Muscle layer of colon (tissue), 2 donors: ENCODE data around the gene AMPH.
"Not testable (repeated sequence)": the region's sequence is repeated elsewhere in the genome, so short reads cannot be mapped to it uniquely, and the experiment has no call there.

ENCODE experiments used
- H3K27ac ChIP-seq: one replicate; pipeline ENCODE4 v1.7.0; 2013; ENCODE audit warnings: low read depth, mild to moderate bottlenecking, low read length, moderate library complexity
- H3K27me3 ChIP-seq, 2 donors: one replicate each; pipeline ENCODE4 v1.7.0; 2013; ENCODE audit warnings: low read length in 2 of 2, mild to moderate bottlenecking in 2 of 2; ENCODE audit not compliant: insufficient read depth in 2 of 2, control insufficient read depth in 1 of 2
- H3K36me3 ChIP-seq: one replicate; pipeline ENCODE4 v1.7.0; 2013; ENCODE audit warnings: mild to moderate bottlenecking, low read length; ENCODE audit not compliant: insufficient read depth
- H3K4me1 ChIP-seq: one replicate; pipeline ENCODE4 v1.7.0; 2013; ENCODE audit warnings: mild to moderate bottlenecking, low read length; ENCODE audit not compliant: insufficient read depth
- H3K4me3 ChIP-seq, 2 donors: one replicate each; pipeline ENCODE4 v1.7.0; 2013; ENCODE audit warnings: low read length in 2 of 2, low read depth in 1 of 2, mild to moderate bottlenecking in 1 of 2, moderate library complexity in 1 of 2
- H3K9ac ChIP-seq: one replicate; pipeline ENCODE4 v1.7.0; 2013; ENCODE audit warnings: low read length
- H3K9me3 ChIP-seq: one replicate; pipeline ENCODE4 v1.7.0; 2013; ENCODE audit warnings: mild to moderate bottlenecking, low read length
- donor health status: abdominal sarcoma.
- donor health status: Adenocarcinoma of cecum.

The AMPH gene

DNA sequence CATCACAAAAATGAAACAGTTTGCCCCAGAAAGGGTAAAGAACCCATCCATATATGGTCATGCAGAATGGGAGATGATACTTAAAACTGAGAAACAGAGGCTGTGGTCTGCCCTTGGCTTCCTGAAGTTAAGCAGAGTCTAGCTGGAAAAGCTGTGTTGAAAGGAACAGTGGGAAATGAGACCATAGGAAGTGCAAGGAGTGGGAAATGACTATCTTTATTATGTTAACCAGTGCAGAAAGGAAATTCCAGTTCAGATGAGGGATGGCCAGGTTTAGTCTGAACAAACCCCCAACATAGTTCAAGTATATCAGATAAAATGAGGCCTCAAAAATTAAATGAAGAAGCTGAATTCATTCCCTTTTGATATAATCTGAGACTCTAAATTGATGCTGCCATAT, 245.5 kb downstream of the AMPH start:
- no peaks in the 10 kb centered on the region for H3K36me3 ChIP-seq
- no peak overlapping the region for H3K27ac ChIP-seq
- no peaks in the 10 kb centered on the region for H3K27me3 ChIP-seq
- no peak overlapping the region for H3K4me3 ChIP-seq
- no peak overlapping the region for H3K9ac ChIP-seq
- no peaks in the 10 kb centered on the region for H3K9me3 ChIP-seq
- H3K4me1 ChIP-seq, result no peaks in the 10 kb centered on the region

- Histone ChIP-seq H3K9me3 (no peaks in the 10 kb centered on the region), H3K9ac (no peak overlapping the region), H3K36me3 (no peaks in the 10 kb centered on the region), H3K27me3 (no peaks in the 10 kb centered on the region), H3K27ac (no peak overlapping the region), H3K4me1 (no peaks in the 10 kb centered on the region), H3K4me3 (no peak overlapping the region)
Measured at GRCh38 chr7:38383281-38383680, 247.9 kb downstream of the AMPH start.

DNA sequence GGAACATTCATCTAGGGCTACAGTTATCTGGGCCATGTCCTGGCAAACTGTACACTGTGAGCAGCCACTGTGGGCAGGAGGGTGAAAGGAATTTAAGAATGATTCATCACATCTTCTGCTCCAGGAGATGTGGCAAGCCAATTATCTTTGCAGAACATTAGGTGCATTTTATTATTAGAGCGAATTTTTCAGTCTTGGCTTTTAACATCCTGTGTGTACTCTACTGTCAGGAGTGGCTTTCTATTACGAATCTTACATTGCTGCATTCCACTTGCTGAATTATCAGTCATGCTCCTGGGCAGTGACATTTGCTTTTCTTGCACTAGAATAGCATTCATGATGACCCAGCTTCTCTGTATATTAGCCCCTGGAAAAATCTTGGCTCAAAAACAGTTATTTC, 248.5 kb downstream of the AMPH start:
- Histone ChIP-seq H3K9ac (no peak overlapping the region), H3K4me1 (no peaks in the 10 kb centered on the region), H3K36me3 (no peaks in the 10 kb centered on the region), H3K27me3 (no peaks in the 10 kb centered on the region), H3K4me3 (no peak overlapping the region), H3K9me3 (no peaks in the 10 kb centered on the region), H3K27ac (no peak overlapping the region)

- H3K4me1 ChIP-seq, result no peaks in the 10 kb centered on the region
- H3K36me3 ChIP-seq, result no peaks in the 10 kb centered on the region
- H3K4me3 ChIP-seq, result no peak overlapping the region
Measured at GRCh38 chr7:38375453-38375852, 255.7 kb downstream of the AMPH start.

DNA sequence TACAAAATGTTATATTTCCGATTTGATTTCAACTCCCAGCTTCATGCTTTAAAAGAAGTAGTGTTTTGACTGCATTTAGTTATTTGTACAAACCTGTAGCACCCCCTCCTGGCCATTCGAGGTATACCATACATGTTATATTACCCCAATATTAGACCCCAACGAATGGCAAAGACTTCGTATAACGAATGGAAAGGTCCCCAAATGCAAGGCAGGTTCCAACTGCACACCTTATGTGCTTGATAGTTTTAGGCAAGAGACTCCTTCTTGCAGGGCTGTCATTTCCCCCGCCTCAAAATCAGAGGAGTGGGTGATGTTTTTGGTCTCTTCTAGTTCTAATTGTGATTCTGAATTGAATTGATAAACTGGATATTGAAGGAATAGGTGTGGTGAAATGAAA, 256.7 kb downstream of the AMPH start:
- H3K36me3 ChIP-seq, result no peaks in the 10 kb centered on the region
- no peak overlapping the region for H3K27ac ChIP-seq
- no peaks in the 10 kb centered on the region for H3K9me3 ChIP-seq
- H3K9ac ChIP-seq, result no peak overlapping the region
- no peak overlapping the region for H3K4me3 ChIP-seq
- no peaks in the 10 kb centered on the region for H3K27me3 ChIP-seq
- no peaks in the 10 kb centered on the region for H3K4me1 ChIP-seq

More at GRCh38 chr7:38375453-38375852, 255.7 kb downstream of the AMPH start:
- H3K9me3 ChIP-seq, result no peaks in the 10 kb centered on the region
- H3K9ac ChIP-seq, result no peak overlapping the region
- H3K27me3 ChIP-seq, result no peaks in the 10 kb centered on the region
- no peak overlapping the region for H3K27ac ChIP-seq

DNA sequence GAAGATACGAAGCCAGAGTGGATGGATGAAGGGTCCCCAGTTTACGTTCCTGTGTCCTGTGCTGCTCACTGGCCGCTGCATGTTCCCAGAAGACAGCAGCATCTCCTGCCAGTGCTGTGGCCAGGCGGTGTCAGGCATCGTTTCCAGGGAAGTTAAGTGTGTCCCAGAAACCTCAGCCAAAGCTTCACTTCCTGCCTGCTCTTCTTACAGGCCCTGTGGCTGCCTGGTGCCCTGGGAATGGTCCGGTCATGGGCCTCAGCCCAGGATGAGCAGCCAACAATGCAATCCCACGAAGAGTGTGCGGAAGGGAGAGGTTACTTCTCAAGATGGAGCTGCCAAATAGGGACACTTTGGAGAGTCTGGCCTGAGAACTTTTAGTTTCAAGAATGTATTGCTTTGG, 258.0 kb downstream of the AMPH start:
- Histone ChIP-seq H3K36me3 (no peaks in the 10 kb centered on the region), H3K27ac (no peak overlapping the region), H3K9me3 (no peaks in the 10 kb centered on the region), H3K4me1 (no peaks in the 10 kb centered on the region), H3K9ac (no peak overlapping the region), H3K27me3 (no peaks in the 10 kb centered on the region), H3K4me3 (no peak overlapping the region)

GRCh38 chr7:38372290-38372689, 258.9 kb downstream of the AMPH start:
- H3K27me3 ChIP-seq, result no peaks in the 10 kb centered on the region

GRCh38 chr7:38369816-38370493, 261.2 kb downstream of the AMPH start:
- Histone ChIP-seq H3K36me3 (no peaks in the 10 kb centered on the region), H3K9ac (no peak overlapping the region), H3K9me3 (no peaks in the 10 kb centered on the region), H3K27ac (no peak overlapping the region), H3K27me3 (no peaks in the 10 kb centered on the region), H3K4me3 (no peak overlapping the region), H3K4me1 (no peaks in the 10 kb centered on the region)

More at GRCh38 chr7:38372290-38372689, 258.9 kb downstream of the AMPH start:
- no peak overlapping the region for H3K9ac ChIP-seq
- H3K27ac ChIP-seq, result no peak overlapping the region
- H3K4me3 ChIP-seq, result no peak overlapping the region
- no peaks in the 10 kb centered on the region for H3K36me3 ChIP-seq
- H3K4me1 ChIP-seq, result no peaks in the 10 kb centered on the region
- H3K9me3 ChIP-seq, result no peaks in the 10 kb centered on the region

GRCh38 chr7:38368191-38368605, 263.0 kb downstream of the AMPH start:
- no peak overlapping the region for H3K27ac ChIP-seq
- H3K9me3 ChIP-seq, result no peaks in the 10 kb centered on the region
- no peak overlapping the region for H3K4me3 ChIP-seq

DNA sequence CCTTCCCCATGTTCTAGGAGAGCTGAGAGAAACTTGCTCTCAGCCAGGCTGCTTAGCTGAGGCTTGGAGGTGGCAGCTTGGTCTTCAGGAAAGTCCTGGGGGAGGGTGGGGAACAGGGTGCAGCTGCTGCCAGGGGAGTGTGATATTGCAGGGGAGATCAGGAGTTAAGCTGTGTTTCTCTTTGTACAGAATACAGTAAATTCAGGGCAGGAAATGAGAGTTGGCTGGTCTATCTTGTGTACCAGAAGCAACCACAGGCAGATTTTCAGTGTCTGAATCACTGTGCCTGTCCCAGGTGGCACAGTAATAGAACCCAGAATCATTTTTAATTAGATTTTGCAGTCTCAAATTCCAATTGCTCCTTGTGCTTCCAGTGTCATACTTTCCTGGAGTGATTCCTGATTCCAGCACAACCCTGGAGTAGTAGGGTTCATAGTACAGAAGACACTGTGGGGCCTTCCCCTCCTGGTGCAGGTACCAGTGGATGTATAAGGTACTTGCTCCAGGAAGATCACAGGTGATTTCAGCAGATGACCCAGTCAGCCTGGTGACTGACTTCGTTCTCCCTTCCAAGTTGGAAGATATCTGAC, 263.8 kb downstream of the AMPH start:
- no peak overlapping the region for H3K27ac ChIP-seq
- H3K4me3 ChIP-seq, result no peak overlapping the region
- no peaks in the 10 kb centered on the region for H3K4me1 ChIP-seq
- H3K36me3 ChIP-seq, result no peaks in the 10 kb centered on the region
- H3K27me3 ChIP-seq, result no peaks in the 10 kb centered on the region
- H3K9ac ChIP-seq, result no peak overlapping the region
- no peaks in the 10 kb centered on the region for H3K9me3 ChIP-seq

More at GRCh38 chr7:38368191-38368605, 263.0 kb downstream of the AMPH start:
- H3K27me3 ChIP-seq, result no peaks in the 10 kb centered on the region
- H3K4me1 ChIP-seq, result no peaks in the 10 kb centered on the region
- no peaks in the 10 kb centered on the region for H3K36me3 ChIP-seq
- no peak overlapping the region for H3K9ac ChIP-seq

DNA sequence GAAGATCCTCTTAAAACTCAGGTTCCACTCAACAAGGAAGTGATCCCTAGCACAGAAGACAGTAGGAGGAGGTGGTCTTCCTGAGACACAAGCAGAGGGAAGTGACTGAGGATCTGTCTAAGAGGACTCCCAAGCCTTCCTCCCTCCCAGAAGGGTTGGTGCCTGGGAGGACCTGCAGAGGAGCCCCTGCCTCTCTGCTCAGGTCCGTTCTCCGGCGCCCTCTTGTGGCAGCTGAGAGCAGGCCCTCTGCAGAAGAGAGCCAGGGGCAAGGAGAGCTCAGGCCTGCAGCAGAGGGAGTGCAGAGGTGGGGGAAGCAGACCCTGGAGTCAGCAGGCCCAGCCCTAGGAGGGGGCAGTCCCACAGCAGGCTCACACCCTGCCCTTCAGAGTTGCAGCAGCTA, 267.8 kb downstream of the AMPH start:
- H3K27ac ChIP-seq, H3K4me1 ChIP-seq, H3K9ac ChIP-seq, H3K27me3 ChIP-seq, H3K36me3 ChIP-seq, H3K9me3 ChIP-seq, H3K4me3 ChIP-seq: not testable (repeated sequence)

DNA sequence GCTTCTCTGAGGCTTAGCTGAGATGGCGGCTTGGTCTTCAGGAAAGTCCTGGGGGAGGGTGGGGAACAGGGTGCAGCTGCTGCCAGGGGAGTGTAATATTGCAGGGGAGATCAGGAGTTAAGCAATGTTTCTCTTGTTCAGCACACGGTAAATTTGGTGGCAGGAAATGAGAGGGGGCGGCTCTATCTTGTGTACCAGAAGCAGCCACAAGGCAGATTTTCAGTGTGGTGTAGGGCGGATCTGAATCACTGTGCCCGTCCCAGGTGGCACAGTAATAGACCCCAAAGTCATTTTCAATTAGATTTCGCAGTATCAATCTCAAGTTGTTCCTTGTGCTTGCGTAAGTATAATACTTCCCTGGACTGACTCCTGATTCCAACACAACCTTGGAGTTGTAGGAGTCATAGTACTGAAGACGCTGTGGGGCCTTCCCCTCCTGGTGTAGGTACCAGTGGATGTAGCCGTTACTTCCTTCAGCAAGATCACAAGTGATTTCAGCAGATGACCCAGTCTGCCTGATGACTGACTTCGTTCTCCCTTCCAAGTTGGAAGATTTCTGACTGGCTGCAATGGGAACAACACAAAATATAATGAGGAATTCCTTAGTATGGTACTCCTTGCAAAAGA, 268.4 kb downstream of the AMPH start:
- not testable (repeated sequence) for H3K9me3 ChIP-seq, H3K27ac ChIP-seq

More for the DNA sequence above, 268.4 kb downstream of the AMPH start:
- not testable (repeated sequence) for H3K9ac ChIP-seq, H3K36me3 ChIP-seq, H3K4me1 ChIP-seq, H3K27me3 ChIP-seq, H3K4me3 ChIP-seq
